Skin of body (tissue), 2 donors: ENCODE results near the gene ZNF829. TPM values are rescaled to one million over a fixed set of nuclear protein-coding genes. Genes with fewer than 3 reads are reported as not detected.

Experiments used
- small RNA-seq: library from RNA; depleted of rRNA; stranded (forward); fragments of <200 nt; gene quantifications from one replicate; pipeline ENCODE3, GENCODE V24; 2014; ENCODE audit warnings: low replicate concordance
- total RNA-seq: library from RNA; depleted of rRNA; stranded (reverse); fragments of >200 nt; gene quantifications from one replicate; pipeline ENCODE4 v1.2.3, GENCODE V29; 2014

ZNF829 gene
- total RNA-seq, 1 donor from 2014 or later: 3.8 TPM

Small RNA genes within 50 kb of the gene (small RNA-seq; reads per million reads assigned to genes)
- gene RF00019: not detected

Other genes with a start within 250 kb of the ZNF829 start
- gene ZNF461, start 249.5 kb downstream of the ZNF829 start, total RNA-seq: 13.1 TPM
- 11.1 TPM for gene ZNF567, start 228.7 kb downstream of the ZNF829 start, total RNA-seq
- gene ZNF850, start 143.5 kb downstream of the ZNF829 start, total RNA-seq: 4.5 TPM
- 7.0 TPM for gene ZNF790, start 77.9 kb downstream of the ZNF829 start, total RNA-seq
- gene ZNF345, start 65.4 kb downstream of the ZNF829 start, total RNA-seq: 9.6 TPM
- 18.9 TPM for gene ZNF568, start within 50 bp of the ZNF829 start, total RNA-seq
- gene ZNF420, start 162.1 kb upstream of the ZNF829 start, total RNA-seq: 13.4 TPM